HepG2 (cell line): Measurements from ENCODE around the gene IRF3. TPM values are rescaled to one million over a fixed set of nuclear protein-coding genes. Genes with fewer than 3 reads are reported as not detected.
A peak's percentile ranks its signal among the peaks of the same experiment; 100 is the strongest.

ENCODE experiments used
- BORCS8-MEF2B ChIP-seq: sonication (generic); formaldehyde crosslinking; IDR thresholded peaks from 2 replicates; pipeline ENCODE4 v1.8.0; 2022; ENCODE audit warnings: mild to moderate bottlenecking, missing genetic modification reagents
- BRD4 ChIP-seq: sonication (generic); formaldehyde crosslinking; IDR thresholded peaks from 2 replicates; pipeline ENCODE4 v1.4.0; 2020; ENCODE audit warnings: missing genetic modification reagents
- FOXM1 ChIP-seq: sonication (generic); formaldehyde crosslinking; IDR thresholded peaks from 2 replicates; pipeline ENCODE4 v1.5.0; 2020; ENCODE audit warnings: missing genetic modification reagents
- HMG20A ChIP-seq: IDR thresholded peaks from 2 replicates; pipeline ENCODE4 v1.6.1; 2016; ENCODE audit warnings: borderline replicate concordance
- KDM3A ChIP-seq: IDR thresholded peaks from 2 replicates; pipeline ENCODE4 v1.6.1; 2018; ENCODE audit warnings: low read depth, missing compliant biosample characterization
- POLR2G ChIP-seq: fragments of 200-400 bp; formaldehyde crosslinking; IDR thresholded peaks from 2 replicates; pipeline ENCODE4 v1.6.1; 2018; ENCODE audit warnings: mild to moderate bottlenecking, low read depth, low read length, moderate library complexity
- SETDB1 ChIP-seq: sonication (generic); formaldehyde crosslinking; IDR thresholded peaks from 2 replicates; pipeline ENCODE4 v1.5.1; 2020; ENCODE audit warnings: missing genetic modification reagents, mild to moderate bottlenecking, borderline replicate concordance
- SNAI1 ChIP-seq: sonication (generic); formaldehyde crosslinking; IDR thresholded peaks from 2 replicates; pipeline ENCODE4 v1.5.0; 2020; ENCODE audit warnings: mild to moderate bottlenecking, missing genetic modification reagents, borderline replicate concordance
- TCF7 ChIP-seq: sonication (generic); IDR thresholded peaks from 2 replicates; pipeline ENCODE4 v1.6.1; 2016; ENCODE audit warnings: antibody characterized with exemption, low read depth
- TEAD2 ChIP-seq: sonication (generic); formaldehyde crosslinking; IDR thresholded peaks from 2 replicates; pipeline ENCODE4 v1.9.0; 2021; ENCODE audit warnings: missing genetic modification reagents
- ZBTB21 ChIP-seq: sonication (generic); formaldehyde crosslinking; IDR thresholded peaks from 2 replicates; pipeline ENCODE4 v1.4.0; 2020; ENCODE audit warnings: missing genetic modification reagents
- ZNF12 ChIP-seq: sonication (generic); formaldehyde crosslinking; IDR thresholded peaks from 2 replicates; pipeline ENCODE4 v1.5.0; 2020; ENCODE audit warnings: missing genetic modification reagents
- ZNF839 ChIP-seq: sonication (generic); formaldehyde crosslinking; IDR thresholded peaks from 2 replicates; pipeline ENCODE4 v1.4.0; 2020; ENCODE audit warnings: missing genetic modification reagents, mild to moderate bottlenecking, borderline replicate concordance
- ZNF878 ChIP-seq: sonication (generic); formaldehyde crosslinking; IDR thresholded peaks from 2 replicates; pipeline ENCODE4 v1.8.1; 2023; ENCODE audit warnings: mild to moderate bottlenecking, missing genetic modification reagents, moderate library complexity
- ZNF879 ChIP-seq: sonication (generic); formaldehyde crosslinking; IDR thresholded peaks from 2 replicates; pipeline ENCODE4 v1.8.1; 2023; ENCODE audit warnings: missing genetic modification reagents
- ZNF891 ChIP-seq: sonication (generic); formaldehyde crosslinking; IDR thresholded peaks from 2 replicates; pipeline ENCODE4 v1.5.0; 2020; ENCODE audit warnings: mild to moderate bottlenecking, missing genetic modification reagents
- polyA plus RNA-seq, 8 experiments: library from polyadenylated mRNA; depleted of rRNA in 3 of 8; stranded (reverse) in 7 of 8; unstranded in 1 of 8; fragments of >200 nt; fragmentation: Illumina TruSeq in 4 of 8; extraction: Trizol in 4 of 8; gene quantifications; 2 replicates each; pipeline versions ENCODE4 v1.2.1 to v1.2.3, GENCODE V29; 2011 to 2016; ENCODE audit warnings: low read depth in 4 of 8, missing spikeins in 1 of 8, mixed read lengths in 1 of 8; ENCODE audit not compliant: insufficient read depth in 1 of 8
- total RNA-seq, 5 experiments: library from RNA; depleted of rRNA; stranded (reverse); fragments of >200 nt; fragmentation: Illumina TruSeq; extraction: Trizol; gene quantifications; 2 replicates each; pipeline ENCODE4 v1.2.3, GENCODE V29; 2016; ENCODE audit warnings: low read depth in 1 of 5
- TF ChIP-seq, protein P1 (sequence below): sonication (generic); formaldehyde crosslinking; IDR thresholded peaks from 2 replicates; pipeline ENCODE4 v1.9.0; 2022; ENCODE audit warnings: low read depth, missing genetic modification reagents
- TF ChIP-seq, protein P2 (sequence below): sonication (generic); formaldehyde crosslinking; IDR thresholded peaks from 2 replicates; pipeline ENCODE4 v1.5.1; 2020; ENCODE audit warnings: mild to moderate bottlenecking, missing genetic modification reagents
- TF ChIP-seq, protein P3 (sequence below): IDR thresholded peaks from 2 replicates; pipeline ENCODE4 v1.6.1; 2016; ENCODE audit warnings: mild to moderate bottlenecking
- TF ChIP-seq, protein P4 (sequence below): sonication (generic); formaldehyde crosslinking; IDR thresholded peaks from 2 replicates; pipeline ENCODE4 v1.5.0; 2020; ENCODE audit warnings: mild to moderate bottlenecking, missing genetic modification reagents
- TF ChIP-seq, protein P5 (sequence below): sonication (generic); formaldehyde crosslinking; IDR thresholded peaks from 2 replicates; pipeline ENCODE4 v1.8.0; 2022; ENCODE audit warnings: mild to moderate bottlenecking, missing genetic modification reagents

Gene IRF3
- total and polyA plus RNA-seq, 2 of the 13 experiments (the other 11 are each of a cell fraction or from before 2014, with no cell fraction given), result 61.9 to 65.5 TPM

DNA sequence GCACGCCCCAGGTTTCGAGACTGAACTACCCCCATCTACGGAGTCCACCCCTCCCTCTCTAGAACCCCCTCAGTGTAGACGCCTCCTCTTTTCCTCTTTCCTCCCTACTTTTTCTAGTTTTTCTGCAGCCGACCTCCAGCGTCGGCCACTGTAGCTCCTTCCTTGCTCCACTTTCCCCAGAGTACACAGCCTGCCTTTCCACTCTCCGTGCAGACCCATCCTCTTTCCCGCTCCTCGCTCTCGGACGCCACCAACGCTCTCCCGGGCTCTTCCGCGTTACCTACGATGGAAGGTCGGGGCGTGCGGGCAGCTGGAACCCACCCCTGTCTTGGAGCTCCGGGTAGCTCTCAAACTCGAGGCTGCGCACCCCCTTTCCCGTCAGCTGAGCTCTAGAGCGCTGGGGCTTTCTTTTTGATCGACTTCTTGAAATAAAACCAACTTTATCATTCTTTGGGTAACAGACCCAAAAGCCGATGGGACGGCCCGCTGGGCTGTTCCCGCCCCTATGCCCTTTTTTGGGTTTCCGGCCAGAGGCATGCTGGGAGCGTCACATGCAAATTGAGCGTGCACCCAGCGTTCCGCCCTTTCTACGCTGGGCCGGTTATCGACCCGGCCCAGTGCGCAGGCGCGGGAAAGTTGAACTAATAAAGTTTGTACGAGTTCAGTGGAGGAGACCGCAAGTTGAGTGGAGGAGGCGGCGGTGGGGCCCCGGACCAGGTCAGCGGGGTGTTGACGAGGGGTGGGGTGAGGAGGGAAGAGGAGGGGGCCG lies at the start of gene IRF3, which contains the start of gene BCL2L12 (continued):
- TF ChIP-seq, protein P1, sequence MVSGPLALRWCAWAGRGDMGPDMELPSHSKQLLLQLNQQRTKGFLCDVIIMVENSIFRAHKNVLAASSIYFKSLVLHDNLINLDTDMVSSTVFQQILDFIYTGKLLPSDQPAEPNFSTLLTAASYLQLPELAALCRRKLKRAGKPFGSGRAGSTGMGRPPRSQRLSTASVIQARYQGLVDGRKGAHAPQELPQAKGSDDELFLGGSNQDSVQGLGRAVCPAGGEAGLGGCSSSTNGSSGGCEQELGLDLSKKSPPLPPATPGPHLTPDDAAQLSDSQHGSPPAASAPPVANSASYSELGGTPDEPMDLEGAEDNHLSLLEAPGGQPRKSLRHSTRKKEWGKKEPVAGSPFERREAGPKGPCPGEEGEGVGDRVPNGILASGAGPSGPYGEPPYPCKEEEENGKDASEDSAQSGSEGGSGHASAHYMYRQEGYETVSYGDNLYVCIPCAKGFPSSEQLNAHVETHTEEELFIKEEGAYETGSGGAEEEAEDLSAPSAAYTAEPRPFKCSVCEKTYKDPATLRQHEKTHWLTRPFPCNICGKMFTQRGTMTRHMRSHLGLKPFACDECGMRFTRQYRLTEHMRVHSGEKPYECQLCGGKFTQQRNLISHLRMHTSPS, result no peak
- TF ChIP-seq FOXM1 (CRISPR knock-in tag) (no peak), BORCS8-MEF2B (no peak), ZNF891 (CRISPR knock-in tag) (no peak), SETDB1 (no peak), KDM3A (CRISPR knock-in tag) (no peak), ZBTB21 (CRISPR knock-in tag) (no peak), BRD4 (CRISPR knock-in tag) (no peak), ZNF879 (CRISPR knock-in tag) (no peak), TCF7 (no peak), ZNF878 (no peak), POLR2G (peak; percentile 76), ZNF839 (CRISPR knock-in tag) (no peak), ZNF12 (CRISPR knock-in tag) (no peak), SNAI1 (CRISPR knock-in tag) (no peak), HMG20A (CRISPR knock-in tag) (no peak), TEAD2 (no peak)
- TF ChIP-seq, protein P2, sequence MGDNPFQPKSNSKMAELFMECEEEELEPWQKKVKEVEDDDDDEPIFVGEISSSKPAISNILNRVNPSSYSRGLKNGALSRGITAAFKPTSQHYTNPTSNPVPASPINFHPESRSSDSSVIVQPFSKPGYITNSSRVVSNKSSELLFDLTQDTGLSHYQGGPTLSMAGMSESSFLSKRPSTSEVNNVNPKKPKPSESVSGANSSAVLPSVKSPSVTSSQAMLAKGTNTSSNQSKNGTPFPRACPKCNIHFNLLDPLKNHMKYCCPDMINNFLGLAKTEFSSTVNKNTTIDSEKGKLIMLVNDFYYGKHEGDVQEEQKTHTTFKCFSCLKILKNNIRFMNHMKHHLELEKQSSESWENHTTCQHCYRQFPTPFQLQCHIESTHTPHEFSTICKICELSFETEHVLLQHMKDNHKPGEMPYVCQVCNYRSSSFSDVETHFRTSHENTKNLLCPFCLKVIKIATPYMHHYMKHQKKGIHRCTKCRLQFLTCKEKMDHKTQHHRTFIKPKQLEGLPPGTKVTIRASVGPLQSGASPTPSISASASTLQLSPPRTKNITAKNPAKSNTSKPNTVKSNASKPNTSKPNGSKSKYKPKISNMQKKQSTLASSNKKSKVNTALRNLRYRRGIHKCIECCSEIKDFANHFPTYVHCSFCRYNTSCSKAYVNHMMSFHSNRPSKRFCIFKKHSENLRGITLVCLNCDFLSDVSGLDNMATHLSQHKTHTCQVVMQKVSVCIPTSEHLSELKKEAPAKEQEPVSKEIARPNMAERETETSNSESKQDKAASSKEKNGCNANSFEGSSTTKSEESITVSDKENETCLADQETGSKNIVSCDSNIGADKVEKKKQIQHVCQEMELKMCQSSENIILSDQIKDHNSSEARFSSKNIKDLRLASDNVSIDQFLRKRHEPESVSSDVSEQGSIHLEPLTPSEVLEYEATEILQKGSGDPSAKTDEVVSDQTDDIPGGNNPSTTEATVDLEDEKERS (CRISPR knock-in tag), result no peak
- TF ChIP-seq, protein P3, sequence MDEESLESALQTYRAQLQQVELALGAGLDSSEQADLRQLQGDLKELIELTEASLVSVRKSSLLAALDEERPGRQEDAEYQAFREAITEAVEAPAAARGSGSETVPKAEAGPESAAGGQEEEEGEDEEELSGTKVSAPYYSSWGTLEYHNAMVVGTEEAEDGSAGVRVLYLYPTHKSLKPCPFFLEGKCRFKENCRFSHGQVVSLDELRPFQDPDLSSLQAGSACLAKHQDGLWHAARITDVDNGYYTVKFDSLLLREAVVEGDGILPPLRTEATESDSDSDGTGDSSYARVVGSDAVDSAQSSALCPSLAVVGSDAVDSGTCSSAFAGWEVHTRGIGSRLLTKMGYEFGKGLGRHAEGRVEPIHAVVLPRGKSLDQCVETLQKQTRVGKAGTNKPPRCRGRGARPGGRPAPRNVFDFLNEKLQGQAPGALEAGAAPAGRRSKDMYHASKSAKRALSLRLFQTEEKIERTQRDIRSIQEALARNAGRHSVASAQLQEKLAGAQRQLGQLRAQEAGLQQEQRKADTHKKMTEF (CRISPR knock-in tag), result peak; percentile 38; the same call in 1 of the 2 replicates
- TF ChIP-seq, protein P4, sequence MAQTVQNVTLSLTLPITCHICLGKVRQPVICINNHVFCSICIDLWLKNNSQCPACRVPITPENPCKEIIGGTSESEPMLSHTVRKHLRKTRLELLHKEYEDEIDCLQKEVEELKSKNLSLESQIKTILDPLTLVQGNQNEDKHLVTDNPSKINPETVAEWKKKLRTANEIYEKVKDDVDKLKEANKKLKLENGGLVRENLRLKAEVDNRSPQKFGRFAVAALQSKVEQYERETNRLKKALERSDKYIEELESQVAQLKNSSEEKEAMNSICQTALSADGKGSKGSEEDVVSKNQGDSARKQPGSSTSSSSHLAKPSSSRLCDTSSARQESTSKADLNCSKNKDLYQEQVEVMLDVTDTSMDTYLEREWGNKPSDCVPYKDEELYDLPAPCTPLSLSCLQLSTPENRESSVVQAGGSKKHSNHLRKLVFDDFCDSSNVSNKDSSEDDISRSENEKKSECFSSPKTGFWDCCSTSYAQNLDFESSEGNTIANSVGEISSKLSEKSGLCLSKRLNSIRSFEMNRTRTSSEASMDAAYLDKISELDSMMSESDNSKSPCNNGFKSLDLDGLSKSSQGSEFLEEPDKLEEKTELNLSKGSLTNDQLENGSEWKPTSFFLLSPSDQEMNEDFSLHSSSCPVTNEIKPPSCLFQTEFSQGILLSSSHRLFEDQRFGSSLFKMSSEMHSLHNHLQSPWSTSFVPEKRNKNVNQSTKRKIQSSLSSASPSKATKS (CRISPR knock-in tag), result no peak
- TF ChIP-seq, protein P5, sequence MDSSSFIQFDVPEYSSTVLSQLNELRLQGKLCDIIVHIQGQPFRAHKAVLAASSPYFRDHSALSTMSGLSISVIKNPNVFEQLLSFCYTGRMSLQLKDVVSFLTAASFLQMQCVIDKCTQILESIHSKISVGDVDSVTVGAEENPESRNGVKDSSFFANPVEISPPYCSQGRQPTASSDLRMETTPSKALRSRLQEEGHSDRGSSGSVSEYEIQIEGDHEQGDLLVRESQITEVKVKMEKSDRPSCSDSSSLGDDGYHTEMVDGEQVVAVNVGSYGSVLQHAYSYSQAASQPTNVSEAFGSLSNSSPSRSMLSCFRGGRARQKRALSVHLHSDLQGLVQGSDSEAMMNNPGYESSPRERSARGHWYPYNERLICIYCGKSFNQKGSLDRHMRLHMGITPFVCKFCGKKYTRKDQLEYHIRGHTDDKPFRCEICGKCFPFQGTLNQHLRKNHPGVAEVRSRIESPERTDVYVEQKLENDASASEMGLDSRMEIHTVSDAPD (CRISPR knock-in tag), result no peak
